Thyroid gland (tissue), 4 donors: ENCODE data around the gene TTLL7.

Experiments
- CTCF ChIP-seq, 6 experiments: fragments of 200-600 bp in 3 of 6; fragments of 450-650 bp in 3 of 6; sonication (generic) in 3 of 6; IDR thresholded peaks; one replicate each; pipeline ENCODE4 v1.5.1; 2016 to 2019; ENCODE audit warnings: antibody characterized with exemption in 6 of 6, mild to moderate bottlenecking in 2 of 6, inconsistent platforms in 1 of 6, moderate library complexity in 1 of 6
- POLR2A ChIP-seq, 2 donors: fragments of 450-650 bp; IDR thresholded peaks; one replicate each; pipeline ENCODE4 v1.6.1; 2017; ENCODE audit warnings: antibody characterized with exemption in 2 of 2, mild to moderate bottlenecking in 2 of 2, moderate library complexity in 1 of 2

GRCh38 chr1:83815330-83815729 lies 183.6 kb downstream of the TTLL7 start:
- no peak for TF ChIP-seq CTCF (IDR thresholded peaks at IDR 0.05)
- no peak for TF ChIP-seq POLR2A (IDR thresholded peaks at IDR 0.05)
